Activated T-helper 1 cell treated with anti-CD3 and anti-CD28 coated beads, Interleukin-12 subunit alpha, Interleukin-12 subunit beta, Interleukin-2, Interleukin-4 antibody, amounts not matched to agents 30 ng/mL and 10 ng/mL and 1 ng/mL, durations not matched to agents 14 hours and 24 hours and 36 hours (primary cell): ENCODE data around the gene KIRREL3. TPM values are rescaled to one million over a fixed set of nuclear protein-coding genes. Genes with fewer than 3 reads are reported as not detected.

Experiments
- DNase-seq: peaks from one replicate; pipeline ENCODE4 v3.0.0; 2021; ENCODE audit warnings: low spot score
- H3K27ac Mint-ChIP-seq: one replicate; pipeline ENCODE4 v1.8.0; 2021; ENCODE audit warnings: mild to moderate bottlenecking, mixed read lengths
- H3K27me3 Mint-ChIP-seq: one replicate; pipeline ENCODE4 v1.8.0; 2022; ENCODE audit warnings: mild to moderate bottlenecking, moderate library complexity, mixed read lengths; ENCODE audit not compliant: insufficient read depth
- H3K36me3 Mint-ChIP-seq: one replicate; pipeline ENCODE4 v1.8.0; 2021; ENCODE audit warnings: low read depth, mixed read lengths
- H3K4me1 Mint-ChIP-seq: one replicate; pipeline ENCODE4 v1.8.0; 2021; ENCODE audit warnings: low read depth, mixed read lengths
- H3K4me3 Mint-ChIP-seq: one replicate; pipeline ENCODE4 v1.8.0; 2021; ENCODE audit warnings: mild to moderate bottlenecking, moderate library complexity, mixed read lengths
- H3K9me3 Mint-ChIP-seq: one replicate; pipeline ENCODE4 v1.8.0; 2021; ENCODE audit warnings: mixed read lengths
- intact Hi-C: fragments of 100-400 bp; cut with micrococcal nuclease; formaldehyde crosslinking; loops from one replicate; pipeline ENCODE4 v1.15.1; 2024
- total RNA-seq: library from RNA; stranded (reverse); gene quantifications from 2 replicates; pipeline ENCODE4 v1.2.3, GENCODE V29; 2022

The KIRREL3 gene
- not detected in 2 replicates for total RNA-seq

GRCh38 chr11:127000291-127000968 is at the start of gene KIRREL3:
KIRREL3 (minus strand) TSS chr11:127000770.
- no peaks in the 10 kb centered on the region for H3K36me3 Mint-ChIP-seq
- intact Hi-C loops: no loop called here
- no peak for DNase-seq
- H3K4me1 Mint-ChIP-seq: no peaks in the 10 kb centered on the region
- H3K4me3 Mint-ChIP-seq: no peak within 1 kb of the TSS
- peaks cover 17% of the 10 kb centered on the region for H3K27me3 Mint-ChIP-seq
- no peaks in the 10 kb centered on the region for H3K9me3 Mint-ChIP-seq
- no peak within 1 kb of the TSS for H3K27ac Mint-ChIP-seq

GRCh38 chr11:127050186-127050585 is 49.6 kb upstream of the KIRREL3 start:
- H3K36me3 Mint-ChIP-seq: no peaks in the 10 kb centered on the region
- no peaks in the 10 kb centered on the region for H3K4me1 Mint-ChIP-seq
- intact Hi-C loops: no loop called here
- no peak overlapping the region for H3K27ac Mint-ChIP-seq
- H3K4me3 Mint-ChIP-seq: no peak overlapping the region
- DNase-seq: no peak
- no peaks in the 10 kb centered on the region for H3K9me3 Mint-ChIP-seq
- no peaks in the 10 kb centered on the region for H3K27me3 Mint-ChIP-seq

GRCh38 chr11:127049486-127049885 is 48.9 kb upstream of the KIRREL3 start:
- no peak for DNase-seq
- no peaks in the 10 kb centered on the region for H3K27me3 Mint-ChIP-seq
- H3K9me3 Mint-ChIP-seq: no peaks in the 10 kb centered on the region
- no peak overlapping the region for H3K27ac Mint-ChIP-seq
- intact Hi-C loops: no loop called here
- no peaks in the 10 kb centered on the region for H3K4me1 Mint-ChIP-seq
- no peaks in the 10 kb centered on the region for H3K36me3 Mint-ChIP-seq
- H3K4me3 Mint-ChIP-seq: no peak overlapping the region

- DNase-seq: no peak
- H3K27ac Mint-ChIP-seq: no peak overlapping the region
- intact Hi-C loops: no loop called here
- no peaks in the 10 kb centered on the region for H3K36me3 Mint-ChIP-seq
- H3K4me3 Mint-ChIP-seq: no peak overlapping the region
- H3K27me3 Mint-ChIP-seq: no peaks in the 10 kb centered on the region
- no peaks in the 10 kb centered on the region for H3K9me3 Mint-ChIP-seq
- H3K4me1 Mint-ChIP-seq: no peaks in the 10 kb centered on the region
Observed at GRCh38 chr11:127044535-127044934, 44.0 kb upstream of the KIRREL3 start.

- Mint-ChIP-seq H3K9me3 (no peaks in the 10 kb centered on the region), H3K4me1 (no peaks in the 10 kb centered on the region), H3K27me3 (no peaks in the 10 kb centered on the region), H3K4me3 (no peak overlapping the region), H3K36me3 (no peaks in the 10 kb centered on the region), H3K27ac (no peak overlapping the region)
- DNase-seq: no peak
- intact Hi-C loops: no loop called here
Observed at GRCh38 chr11:127042445-127042844, 41.9 kb upstream of the KIRREL3 start.

- Mint-ChIP-seq H3K9me3 (no peaks in the 10 kb centered on the region), H3K27me3 (no peaks in the 10 kb centered on the region), H3K4me1 (no peaks in the 10 kb centered on the region), H3K27ac (no peak overlapping the region), H3K4me3 (no peak overlapping the region), H3K36me3 (no peaks in the 10 kb centered on the region)
- no peak for DNase-seq
- intact Hi-C loops: no loop called here
Observed at GRCh38 chr11:127039591-127039990, 39.0 kb upstream of the KIRREL3 start.

GRCh38 chr11:127037596-127037995 is 37.0 kb upstream of the KIRREL3 start:
- H3K27me3 Mint-ChIP-seq: no peaks in the 10 kb centered on the region
- no peaks in the 10 kb centered on the region for H3K4me1 Mint-ChIP-seq
- no peaks in the 10 kb centered on the region for H3K36me3 Mint-ChIP-seq
- intact Hi-C loops: no loop called here
- no peaks in the 10 kb centered on the region for H3K9me3 Mint-ChIP-seq
- DNase-seq: no peak
- no peak overlapping the region for H3K4me3 Mint-ChIP-seq
- H3K27ac Mint-ChIP-seq: no peak overlapping the region

- intact Hi-C loops: no loop called here
- Mint-ChIP-seq H3K36me3 (no peaks in the 10 kb centered on the region), H3K4me1 (no peaks in the 10 kb centered on the region), H3K4me3 (no peak overlapping the region), H3K27ac (no peak overlapping the region), H3K9me3 (no peaks in the 10 kb centered on the region), H3K27me3 (no peaks in the 10 kb centered on the region)
- DNase-seq: no peak
Observed at GRCh38 chr11:127037001-127037400, 36.4 kb upstream of the KIRREL3 start.

GRCh38 chr11:127035824-127036223 is 35.3 kb upstream of the KIRREL3 start:
- no peak for DNase-seq
- Mint-ChIP-seq H3K4me1 (no peaks in the 10 kb centered on the region), H3K4me3 (no peak overlapping the region), H3K9me3 (no peaks in the 10 kb centered on the region), H3K27ac (no peak overlapping the region), H3K27me3 (no peaks in the 10 kb centered on the region), H3K36me3 (no peaks in the 10 kb centered on the region)
- intact Hi-C loops: no loop called here

GRCh38 chr11:127034973-127035372 is 34.4 kb upstream of the KIRREL3 start:
- intact Hi-C loops: no loop called here
- no peak overlapping the region for H3K4me3 Mint-ChIP-seq
- DNase-seq: no peak

GRCh38 chr11:127028648-127029047 is 28.1 kb upstream of the KIRREL3 start:
- Mint-ChIP-seq H3K27me3 (no peaks in the 10 kb centered on the region), H3K27ac (no peak overlapping the region), H3K4me3 (no peak overlapping the region), H3K9me3 (no peaks in the 10 kb centered on the region), H3K4me1 (no peaks in the 10 kb centered on the region), H3K36me3 (no peaks in the 10 kb centered on the region)
- DNase-seq: no peak
- intact Hi-C loops: no loop called here

More at GRCh38 chr11:127034973-127035372, 34.4 kb upstream of the KIRREL3 start:
- no peaks in the 10 kb centered on the region for H3K4me1 Mint-ChIP-seq
- no peaks in the 10 kb centered on the region for H3K27me3 Mint-ChIP-seq
- H3K27ac Mint-ChIP-seq: no peak overlapping the region
- no peaks in the 10 kb centered on the region for H3K36me3 Mint-ChIP-seq
- H3K9me3 Mint-ChIP-seq: no peaks in the 10 kb centered on the region

GRCh38 chr11:127027789-127028188 is 27.2 kb upstream of the KIRREL3 start:
- intact Hi-C loops: no loop called here
- Mint-ChIP-seq H3K4me3 (no peak overlapping the region), H3K4me1 (no peaks in the 10 kb centered on the region), H3K9me3 (no peaks in the 10 kb centered on the region), H3K27ac (no peak overlapping the region), H3K36me3 (no peaks in the 10 kb centered on the region), H3K27me3 (no peaks in the 10 kb centered on the region)
- DNase-seq: no peak

GRCh38 chr11:127027000-127027399 is 26.4 kb upstream of the KIRREL3 start:
- no peaks in the 10 kb centered on the region for H3K36me3 Mint-ChIP-seq
- intact Hi-C loops: no loop called here
- no peaks in the 10 kb centered on the region for H3K27me3 Mint-ChIP-seq
- H3K4me1 Mint-ChIP-seq: no peaks in the 10 kb centered on the region
- DNase-seq: no peak
- no peak overlapping the region for H3K4me3 Mint-ChIP-seq
- H3K9me3 Mint-ChIP-seq: no peaks in the 10 kb centered on the region
- no peak overlapping the region for H3K27ac Mint-ChIP-seq

GRCh38 chr11:127023991-127024390 is 23.4 kb upstream of the KIRREL3 start:
- Mint-ChIP-seq H3K4me1 (no peaks in the 10 kb centered on the region), H3K27ac (no peak overlapping the region), H3K9me3 (no peaks in the 10 kb centered on the region), H3K4me3 (no peak overlapping the region), H3K36me3 (no peaks in the 10 kb centered on the region), H3K27me3 (no peaks in the 10 kb centered on the region)
- DNase-seq: no peak
- intact Hi-C loops: no loop called here
